Fibroblast of skin of back (primary cell): ENCODE data around the gene RIN1.
"Not testable (repeated sequence)": the region's sequence is repeated elsewhere in the genome, so short reads cannot be mapped to it uniquely, and the experiment has no call there.

Experiments
- DNase-seq: peaks from one replicate; pipeline ENCODE4 v3.0.0-alpha.2; 2013

The RIN1 gene

DNA sequence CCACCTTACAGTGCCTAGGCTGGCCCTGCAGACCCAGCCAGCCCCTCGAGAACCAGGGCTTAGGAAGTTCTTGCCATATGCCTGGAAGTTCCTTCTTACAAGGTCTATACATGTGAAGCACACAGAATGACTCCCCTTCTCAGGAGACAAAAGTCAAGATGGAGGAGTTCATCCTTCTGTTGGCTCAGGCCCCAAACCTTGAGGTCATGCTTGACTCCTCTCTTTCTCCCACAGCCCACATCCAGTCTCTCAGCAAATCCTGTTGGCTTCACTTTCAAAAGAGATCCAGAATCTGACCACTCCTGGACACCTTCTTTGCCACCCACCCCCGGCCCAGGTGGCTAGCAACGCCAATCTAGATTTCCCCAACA is 17.6 kb downstream of the RIN1 start:
- DNase-seq: no peak

DNA sequence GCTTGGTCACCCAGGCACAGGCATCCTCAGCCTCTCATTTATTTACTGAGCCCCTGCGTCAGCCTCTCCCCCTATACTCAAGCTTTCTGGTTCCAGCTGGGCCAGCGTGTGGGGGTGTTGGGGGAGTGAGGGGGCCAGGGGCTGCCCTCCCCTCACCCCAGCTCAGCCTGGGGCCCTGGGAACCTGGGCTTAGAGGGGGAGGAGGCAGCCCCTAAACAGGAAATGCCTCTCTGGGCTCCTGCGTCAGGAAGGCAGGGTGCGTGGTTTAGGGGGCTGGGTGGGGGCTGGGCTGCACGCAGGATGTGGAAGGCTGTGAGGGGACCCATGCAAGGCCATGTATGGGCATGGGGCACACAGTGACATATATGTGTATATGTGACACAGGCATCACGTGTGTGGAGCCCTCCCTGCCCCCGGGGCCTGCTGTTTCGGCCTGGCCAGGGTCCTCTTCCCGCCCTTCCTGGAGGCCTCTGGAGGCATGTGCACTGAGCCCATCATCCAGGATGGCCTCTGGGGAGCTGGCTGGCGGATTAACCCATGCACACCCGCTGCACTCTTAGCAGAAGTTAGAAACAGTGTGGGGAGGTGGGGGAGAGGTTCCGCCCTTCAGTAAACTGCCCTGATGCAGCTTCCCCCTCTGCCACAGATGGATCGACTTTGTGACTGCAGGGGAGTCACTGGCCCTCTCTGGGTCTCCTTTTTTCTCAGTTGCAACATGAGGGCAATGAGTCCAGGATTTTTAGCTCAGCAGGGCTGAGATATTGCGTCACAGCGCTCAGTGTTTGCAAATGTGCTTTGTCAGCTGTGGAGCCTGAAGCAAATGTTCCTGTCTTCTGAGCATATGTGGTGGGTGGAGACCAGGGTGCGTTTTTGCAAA is 18.3 kb downstream of the RIN1 start:
- peak; percentile 78 for DNase-seq

DNA sequence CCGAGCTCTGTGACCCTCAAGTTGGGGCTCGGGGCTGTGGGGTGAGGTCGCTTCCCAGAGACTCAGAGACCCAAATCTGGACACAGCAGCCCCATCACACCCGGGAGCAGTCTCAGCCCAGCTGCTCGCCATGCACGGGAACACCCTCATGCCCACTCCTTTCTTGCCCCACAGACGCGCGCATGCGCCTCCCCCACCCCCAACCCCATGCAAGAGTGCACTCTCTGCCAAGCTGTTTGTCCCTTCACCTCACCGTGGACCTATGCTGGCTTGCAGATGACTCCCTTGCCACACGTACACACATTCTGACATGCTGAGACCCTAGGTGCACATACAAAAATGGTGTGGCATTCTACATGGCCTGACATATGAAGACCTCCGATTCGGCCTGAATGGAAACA is 18.9 kb downstream of the RIN1 start:
- peak; percentile 82 for DNase-seq

DNA sequence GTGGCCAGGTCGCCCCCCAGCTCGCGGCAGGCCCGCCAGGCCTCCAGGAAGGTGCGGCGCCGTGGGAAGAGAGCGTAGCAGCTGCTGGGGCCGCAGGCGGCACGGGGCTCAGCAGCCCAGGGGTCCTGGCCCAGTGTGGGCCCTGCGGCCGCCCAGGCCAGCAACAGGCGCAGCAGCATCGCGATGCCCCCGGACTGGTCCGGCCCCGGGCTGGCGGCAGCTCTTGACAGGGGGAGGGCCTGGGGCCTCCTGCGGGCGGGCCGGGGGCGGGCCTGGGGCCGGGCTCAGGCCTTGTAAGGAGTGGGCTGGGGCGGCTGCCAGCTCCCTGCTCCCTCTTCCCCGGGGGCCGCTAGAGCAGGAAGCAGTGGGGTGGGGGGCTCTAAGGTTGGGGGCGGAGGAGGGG is 19.4 kb downstream of the RIN1 start, which contains the start of gene CD248:
TSS of gene CD248 (minus strand) at position 196 of the 403 bp plus-strand sequence. CDS start at position 179, 17 bp downstream.
- DNase-seq: peak; percentile 92

DNA sequence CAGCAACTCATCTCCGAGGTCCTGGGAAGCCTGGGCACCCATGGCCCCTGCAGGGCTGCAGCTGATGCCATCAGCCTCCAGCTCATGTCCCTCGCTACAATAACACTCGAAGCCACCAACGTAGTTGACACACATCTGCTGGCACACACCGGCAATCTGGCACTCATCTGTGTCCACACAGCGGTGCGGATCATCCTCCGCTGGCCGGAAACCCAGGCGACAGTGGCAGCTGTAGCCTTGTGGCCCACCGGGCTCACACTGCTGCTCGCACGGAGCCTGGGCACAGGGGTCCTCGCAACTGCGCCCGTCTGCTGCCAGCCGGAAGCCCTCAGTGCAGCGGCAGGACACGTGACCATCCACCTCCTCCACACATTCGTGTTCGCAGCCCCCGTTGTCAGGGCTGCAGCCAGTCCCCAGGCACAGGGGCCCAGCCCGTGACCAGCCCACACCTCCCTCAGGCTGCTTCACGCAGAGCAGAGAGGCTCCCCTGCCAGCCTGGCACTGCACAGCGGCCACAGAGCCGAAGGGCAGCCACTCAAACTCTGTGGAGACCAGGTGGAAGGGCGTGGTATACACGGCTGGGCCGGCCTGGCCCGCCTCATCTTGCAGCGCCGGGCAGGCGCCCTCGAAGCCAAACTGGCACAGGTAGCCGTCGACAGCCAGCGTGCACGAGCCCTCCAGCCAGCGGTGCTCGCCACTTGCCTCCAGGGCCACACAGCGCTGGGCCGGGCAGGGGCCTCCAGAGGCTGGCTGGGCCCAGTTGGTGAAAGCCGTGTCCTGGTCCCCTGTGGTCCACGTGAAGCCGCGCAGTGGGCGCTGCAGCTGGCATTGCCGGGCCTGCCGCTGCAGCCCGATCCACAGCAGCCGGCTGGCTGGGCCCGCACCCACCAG is 20.1 kb downstream of the RIN1 start:
- DNase-seq: peak; percentile 32

DNA sequence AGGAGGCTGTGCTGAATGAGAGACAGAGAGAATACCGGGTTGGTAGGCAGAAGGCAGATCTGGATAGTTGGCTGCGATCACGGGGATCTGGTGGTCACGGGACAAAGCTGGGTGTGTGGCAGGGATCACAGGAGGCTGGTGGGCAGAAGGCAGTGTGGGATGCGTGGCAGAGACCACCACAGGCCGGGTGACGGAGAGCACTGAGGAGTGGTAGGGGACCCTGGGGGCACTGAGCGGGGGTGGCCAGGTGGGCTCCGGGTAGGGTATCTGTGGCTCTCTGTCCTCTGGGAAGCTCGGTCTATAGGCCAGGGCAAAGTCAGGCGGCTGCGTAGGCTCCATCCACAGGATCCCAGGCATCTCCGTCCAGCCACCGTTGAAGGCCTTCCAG is 20.7 kb downstream of the RIN1 start:
- no peak for DNase-seq

DNA sequence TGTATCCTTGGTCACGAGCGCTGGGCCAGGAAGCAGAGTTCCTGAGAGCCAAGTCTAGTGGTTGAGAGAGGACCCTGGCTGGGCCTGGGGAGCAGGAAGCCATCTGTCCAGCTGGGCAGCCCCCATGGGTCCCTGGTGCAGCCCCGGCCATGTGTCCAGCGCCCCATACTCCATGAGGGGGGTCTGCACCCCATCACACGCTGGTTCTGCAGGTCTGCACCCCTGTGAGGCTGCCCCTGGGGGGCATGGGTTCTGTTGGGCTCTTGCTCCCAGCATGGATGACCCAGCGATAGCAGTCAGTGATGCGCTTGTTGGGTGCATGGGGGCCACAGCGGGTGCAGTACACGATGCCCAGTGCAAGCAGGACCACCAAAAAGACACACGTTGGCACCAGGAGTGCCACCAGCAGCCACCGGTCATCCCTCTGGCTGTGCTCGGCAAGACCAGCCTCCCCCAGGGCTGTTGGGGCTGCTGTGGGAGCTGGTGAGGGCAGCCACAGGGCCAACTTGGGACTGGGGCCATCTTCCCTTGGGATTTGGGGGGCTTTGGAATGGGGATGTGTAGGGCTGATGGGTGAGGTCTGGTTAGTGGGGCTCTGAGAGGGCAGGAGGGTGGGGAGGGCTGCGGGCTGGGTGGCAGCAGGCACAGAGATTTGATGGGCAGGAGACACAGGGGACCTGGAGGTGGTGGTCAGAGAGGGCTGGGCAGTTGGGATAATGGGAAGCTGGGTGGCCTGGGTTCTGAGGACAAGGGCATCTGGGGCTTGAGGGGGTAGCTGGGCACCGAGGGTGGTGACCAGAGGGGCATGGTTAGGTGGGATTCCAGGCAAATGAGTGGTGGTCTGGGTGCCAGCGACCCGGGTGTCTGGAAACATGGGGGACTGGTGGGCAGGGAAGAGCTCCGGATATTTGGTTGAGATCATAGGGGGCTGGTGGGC is 21.4 kb downstream of the RIN1 start:
- DNase-seq: no peak

DNA sequence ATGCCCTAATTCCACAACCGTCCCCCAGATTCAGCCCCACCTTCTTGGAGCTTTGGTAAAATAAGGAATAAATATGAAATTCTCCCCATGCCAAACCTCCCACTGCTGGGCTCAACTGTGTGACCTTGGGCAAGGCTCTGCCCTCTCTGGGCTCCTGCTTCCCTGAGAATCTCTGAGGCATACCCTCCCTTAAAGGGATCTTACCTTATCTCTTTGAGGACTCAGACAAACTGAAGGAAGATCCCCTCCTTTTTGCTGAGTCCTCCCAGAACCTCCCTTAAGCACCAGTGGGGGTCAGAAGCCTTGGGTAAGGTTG is 22.1 kb downstream of the RIN1 start:
- no peak for DNase-seq

DNA sequence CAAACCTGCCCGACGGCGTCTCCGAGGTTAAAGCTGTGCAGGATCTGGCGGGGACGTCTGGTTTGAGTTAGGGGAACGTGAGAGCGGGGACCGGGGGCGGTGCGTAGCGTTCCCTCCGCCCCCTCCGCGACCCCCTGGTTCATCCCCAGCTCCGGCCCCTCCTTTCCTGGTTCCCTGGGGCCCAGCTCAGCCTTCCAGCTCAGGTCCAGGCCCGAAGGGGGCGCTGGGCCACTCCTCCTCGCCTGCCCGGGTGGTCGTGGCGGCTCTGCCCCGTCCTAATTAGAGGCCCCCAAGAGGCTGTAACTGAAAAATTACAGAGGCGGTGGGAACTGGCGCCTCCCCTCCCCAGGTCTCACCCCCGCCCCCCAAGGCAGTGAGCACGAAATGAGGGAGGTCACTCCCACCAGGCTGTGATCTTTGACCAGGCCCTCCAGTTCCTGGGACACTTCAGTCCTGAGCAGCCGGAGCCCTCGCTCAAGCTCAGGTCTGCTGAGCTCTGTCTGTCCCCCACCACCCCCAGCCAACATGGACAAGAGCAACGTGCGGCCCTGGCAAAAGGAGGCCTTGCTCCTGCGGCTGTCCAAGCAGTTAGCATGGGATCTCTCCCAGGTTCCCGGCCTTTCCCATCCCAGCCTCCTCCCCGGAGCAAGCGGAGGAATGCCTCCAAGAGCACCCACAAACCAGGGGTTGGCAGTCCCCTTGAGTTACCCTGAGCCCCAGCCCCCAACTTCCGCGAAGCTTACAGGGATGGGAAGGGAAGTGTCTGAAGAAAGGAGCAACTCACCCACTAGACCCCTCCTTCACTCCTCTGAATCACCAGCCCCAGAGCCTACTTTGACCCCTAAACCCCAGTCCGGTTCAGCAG is 22.7 kb downstream of the RIN1 start:
- DNase-seq: peak; percentile 50

DNA sequence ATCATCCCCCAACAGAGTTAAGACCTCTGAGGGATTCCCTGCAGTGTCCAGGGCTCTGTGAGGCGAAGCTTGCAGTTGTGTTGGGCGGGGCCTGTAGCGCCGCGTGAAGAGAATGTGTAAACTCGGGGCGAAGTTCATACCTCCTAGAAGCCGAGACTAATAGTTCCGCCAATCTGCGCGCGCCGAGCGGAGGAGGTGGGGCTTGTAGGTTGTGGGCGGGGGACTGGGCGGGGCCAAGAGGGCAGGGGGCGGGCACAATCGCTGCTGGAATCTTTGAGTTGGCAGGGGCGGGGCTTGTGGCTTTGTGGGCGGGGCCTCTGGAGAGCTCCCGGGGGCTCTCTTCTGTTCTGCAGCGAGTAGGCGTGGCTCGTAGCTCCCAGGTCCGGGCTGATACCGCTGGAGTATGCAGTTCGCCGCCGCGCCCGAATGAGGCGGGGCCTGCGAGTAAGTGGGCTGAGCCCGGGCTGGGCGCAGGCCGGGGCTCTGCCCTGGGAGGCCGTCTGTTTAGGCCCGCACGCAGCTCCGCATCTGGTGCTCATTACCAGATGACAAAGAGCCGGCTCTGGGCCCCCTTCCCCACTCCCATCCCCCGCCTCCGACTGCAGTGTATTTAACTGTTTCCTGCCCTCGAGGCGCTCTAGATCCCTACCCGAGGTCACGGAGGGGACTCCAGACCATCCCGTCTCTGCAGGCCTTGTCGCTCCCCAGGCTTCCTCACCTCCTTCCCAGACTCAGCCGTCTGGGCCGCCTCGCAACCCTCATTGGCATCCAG is 23.5 kb downstream of the RIN1 start:
- DNase-seq: peak; percentile 99

DNA sequence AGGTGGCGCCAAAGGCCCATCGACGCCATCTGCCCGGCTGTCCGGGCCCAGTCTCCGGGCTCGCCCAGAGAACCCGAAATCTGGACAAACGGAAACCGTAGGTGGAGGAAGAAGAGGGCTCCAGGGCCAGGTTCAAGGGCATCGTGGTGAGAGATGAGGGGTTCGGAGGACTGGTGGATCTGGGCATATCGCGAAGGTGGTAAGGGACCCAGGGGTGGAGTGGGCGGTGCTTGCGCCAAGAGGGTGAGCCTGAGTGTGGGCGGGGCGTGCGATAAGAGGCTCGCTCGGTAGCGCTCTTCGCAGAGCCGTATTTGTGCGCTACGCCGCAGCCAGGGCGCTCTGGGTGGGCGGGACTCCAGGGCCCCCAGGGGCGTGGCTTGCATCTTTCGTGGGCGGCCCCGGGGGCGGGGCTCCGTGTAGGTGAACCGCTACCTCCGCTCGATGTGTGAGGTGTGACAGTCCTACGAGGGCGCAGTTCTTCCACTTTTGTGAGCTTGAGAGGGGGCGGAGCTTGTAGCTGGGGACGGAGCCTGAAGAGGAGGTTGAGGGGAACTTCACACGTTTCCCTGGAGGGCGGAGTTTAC is 24.2 kb downstream of the RIN1 start:
- peak; percentile 90 for DNase-seq

DNA sequence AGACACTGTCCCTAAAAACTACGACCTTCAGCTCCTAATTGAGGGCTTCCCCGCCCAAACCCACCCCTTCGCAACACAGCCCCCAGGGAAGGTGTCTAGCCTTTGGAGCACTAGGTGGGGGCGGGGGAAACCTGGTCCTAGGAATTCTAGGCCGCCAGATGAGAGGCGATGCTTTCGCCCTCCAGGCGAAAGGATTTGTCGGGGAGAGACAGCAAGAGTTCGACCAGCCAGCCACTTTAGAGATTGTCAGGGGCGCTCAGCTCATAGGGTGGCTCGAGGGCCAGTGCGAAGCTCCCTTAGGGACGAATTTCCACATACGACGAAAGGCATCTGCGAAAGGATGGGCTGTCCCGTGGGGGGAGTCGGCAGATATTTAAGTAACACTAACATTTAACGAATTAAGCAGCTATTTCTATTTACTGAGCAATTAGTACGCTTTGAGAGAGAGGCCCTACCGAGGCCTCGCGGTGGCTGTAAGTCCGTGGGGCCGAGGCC is 24.7 kb downstream of the RIN1 start:
- DNase-seq: no peak

DNA sequence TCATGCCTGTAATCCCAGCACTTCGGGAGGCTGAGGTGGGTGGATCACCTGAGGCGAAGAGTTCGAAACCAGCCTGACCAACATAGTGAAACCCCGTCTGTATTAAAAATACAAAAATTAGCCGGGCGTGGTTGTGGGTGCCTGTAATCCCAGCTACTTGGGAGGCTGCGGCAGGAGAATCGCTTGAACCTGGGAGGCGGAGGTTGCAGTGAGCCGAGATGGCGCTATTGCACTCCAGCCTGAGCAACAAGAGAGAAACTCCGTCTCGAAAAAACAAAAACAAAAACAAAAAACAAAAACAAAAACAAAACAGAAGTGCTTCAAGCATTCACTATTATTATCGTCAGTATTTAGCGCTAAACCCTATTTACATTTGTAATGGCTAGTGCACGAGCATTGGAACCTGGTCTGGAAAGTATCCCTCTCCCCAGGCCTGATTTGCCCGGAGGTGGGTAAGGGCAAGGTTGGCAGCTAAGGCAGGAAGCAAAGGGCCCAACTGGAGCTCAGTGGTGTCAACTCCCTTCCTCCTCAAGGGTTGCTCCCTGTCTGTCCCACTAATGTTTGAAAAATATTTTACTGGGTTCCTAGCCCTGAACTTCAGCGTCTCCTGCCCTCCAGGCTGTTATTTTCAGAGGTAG is 25.3 kb downstream of the RIN1 start:
- DNase-seq: not testable (repeated sequence)

DNA sequence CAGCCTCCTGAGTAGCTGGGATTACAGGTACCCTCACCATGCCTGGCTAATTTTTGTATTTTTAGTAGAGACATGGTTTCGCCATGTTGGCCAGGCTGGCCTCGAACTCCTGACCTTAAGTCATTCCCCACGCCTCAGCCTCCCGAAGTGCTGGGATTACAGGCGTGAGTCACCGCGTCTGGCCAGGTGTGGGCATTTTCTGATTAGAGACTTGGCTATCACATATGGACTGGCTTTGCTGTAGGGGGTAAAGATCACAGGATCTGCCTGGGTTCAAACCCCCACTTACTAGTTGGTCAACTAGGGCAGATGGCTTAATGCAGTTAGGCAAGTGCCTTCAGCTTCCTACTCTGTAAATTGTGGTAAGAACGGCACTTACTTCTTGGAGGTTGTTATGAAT is 25.9 kb downstream of the RIN1 start:
- no peak for DNase-seq

DNA sequence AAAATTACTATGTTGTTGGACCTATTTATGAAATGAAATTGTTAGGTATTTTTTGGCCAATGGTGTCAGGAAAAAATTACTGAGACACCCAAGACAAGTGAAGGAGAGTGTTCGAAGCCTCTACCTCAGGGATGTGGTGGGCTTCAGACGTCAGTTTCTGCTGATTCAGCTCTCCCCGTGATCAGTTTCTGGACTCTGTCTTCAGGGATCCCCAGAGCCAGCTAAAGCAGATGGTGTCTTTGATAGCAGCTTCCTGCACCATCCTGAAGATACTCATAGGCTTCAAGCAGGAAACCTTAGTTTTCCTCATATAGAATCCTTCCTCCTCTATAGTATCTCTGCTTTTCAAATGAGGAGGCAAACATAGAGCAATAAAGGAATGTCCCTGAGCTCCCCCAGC is 26.8 kb downstream of the RIN1 start:
- DNase-seq: no peak

DNA sequence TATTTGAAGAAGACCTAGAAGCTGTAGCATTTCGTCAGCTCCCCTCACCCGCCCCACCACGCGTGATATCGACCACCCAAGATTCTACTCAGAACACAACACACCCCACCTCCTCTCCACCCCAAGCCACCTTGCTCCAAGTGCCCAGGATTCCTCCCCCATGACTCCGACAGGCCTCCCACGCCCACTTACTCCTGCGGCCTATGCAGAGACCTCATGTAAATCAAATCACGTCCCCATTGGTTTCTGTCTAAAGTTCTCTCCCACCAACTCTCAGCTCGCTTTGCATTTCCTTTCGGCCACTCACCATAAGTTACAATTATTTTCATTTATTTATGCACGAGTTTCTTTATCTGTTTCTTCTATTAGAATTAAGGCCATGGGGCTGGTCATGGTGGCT is 33.6 kb downstream of the RIN1 start:
- no peak for DNase-seq

DNA sequence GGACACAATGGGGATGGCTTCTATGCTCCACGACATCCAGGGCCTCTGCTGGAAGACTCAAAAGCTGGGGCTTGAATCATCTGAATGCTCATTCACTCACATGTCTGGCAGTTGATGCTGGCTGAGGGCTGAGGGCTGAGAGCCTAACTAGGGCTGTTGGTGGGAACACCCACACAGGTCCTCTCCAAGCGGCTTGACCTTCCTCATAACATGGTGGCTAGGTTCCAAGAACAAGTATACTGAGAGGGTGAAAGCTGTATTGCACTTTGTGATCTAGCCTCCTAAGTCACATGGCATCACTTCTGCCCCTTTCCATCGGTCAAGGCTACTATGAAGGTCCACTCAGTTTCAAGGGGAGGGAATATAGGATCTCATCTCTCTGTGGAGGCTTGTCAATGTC is 37.0 kb downstream of the RIN1 start:
- DNase-seq: no peak

DNA sequence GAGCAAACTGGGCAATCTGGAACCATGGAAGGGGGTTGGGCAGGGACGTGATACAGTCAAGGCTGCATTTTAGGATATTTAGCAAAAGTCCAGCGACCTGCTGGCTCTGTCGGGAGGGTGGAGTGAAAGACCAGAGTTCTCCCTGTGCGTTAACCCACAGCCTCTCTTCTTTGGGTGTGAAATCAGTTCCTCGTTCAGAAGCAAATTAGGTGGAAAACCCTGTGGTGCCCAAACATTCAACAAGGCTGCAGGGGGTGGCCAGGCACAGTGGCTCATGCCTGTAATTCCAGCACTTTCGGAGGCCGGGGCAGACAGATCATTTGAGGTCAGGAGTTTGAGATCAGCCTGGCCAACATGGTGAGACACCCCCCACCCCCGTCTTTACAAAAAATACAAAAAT is 38.6 kb downstream of the RIN1 start:
- no peak for DNase-seq
